OCI-LY7 (cell line): ENCODE measurements around the gene CHN2.

Experiments used
- CTCF ChIP-seq: fragments of 200-600 bp; sonication (generic); conservative IDR thresholded peaks from 2 replicates; pipeline ENCODE4 v1.5.1; 2014; ENCODE audit warnings: mild to moderate bottlenecking, antibody characterized with exemption, low read length, moderate library complexity, mixed read lengths
- EZH2phosphoT487 ChIP-seq: fragments of 200-600 bp; sonication (generic); IDR thresholded peaks from 2 replicates; pipeline ENCODE4 v1.6.1; 2018; ENCODE audit warnings: low read depth, borderline replicate concordance, mild to moderate bottlenecking, mixed run types, antibody characterized with exemption, low read length, moderate library complexity, mixed read lengths

DNA sequence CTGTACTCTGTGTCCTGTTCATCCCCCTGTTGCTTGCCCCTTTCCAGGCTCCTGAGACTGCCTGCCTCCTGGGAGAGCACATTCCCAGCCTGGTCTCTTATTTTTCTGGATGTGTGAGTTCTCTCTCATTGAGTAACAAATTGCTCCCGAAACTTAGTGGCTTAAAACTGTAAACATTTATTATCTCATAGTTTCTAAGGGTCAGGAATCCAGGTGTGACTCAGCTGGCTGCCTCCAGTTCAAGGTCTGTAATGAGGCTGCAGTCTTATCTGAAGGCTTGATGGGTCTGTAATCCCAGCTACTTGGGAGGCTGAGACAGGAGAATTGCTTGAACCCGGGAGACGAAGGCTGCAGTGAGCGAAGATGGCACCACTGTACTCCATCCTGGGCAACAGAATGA is 315.5 kb downstream of the CHN2 start:
- TF ChIP-seq CTCF (no peak), EZH2phosphoT487 (no peak)
